MM.1S (cell line): Measurements from ENCODE around the gene SUGP1.

Experiments
- DNase-seq: peaks from one replicate; pipeline ENCODE4 v3.0.0-alpha.2; 2015
- H2AFZ ChIP-seq: fragments of 300-600 bp; sonication (generic); 2 replicates; pipeline ENCODE4 v1.6.0; 2016; ENCODE audit warnings: antibody characterized with exemption, low read length
- H3F3A ChIP-seq: fragments of 300-600 bp; sonication (generic); 2 replicates; pipeline ENCODE4 v1.6.1; 2016; ENCODE audit warnings: mild to moderate bottlenecking, antibody characterized with exemption, low read length, moderate library complexity, mixed read lengths; ENCODE audit not compliant: insufficient read depth
- H3K27ac ChIP-seq: fragments of 300-600 bp; sonication (generic); 2 replicates; pipeline ENCODE4 v1.5.1; 2016; ENCODE audit warnings: mild to moderate bottlenecking, low read length
- H3K27me3 ChIP-seq: fragments of 300-600 bp; sonication (generic); replicated peaks from 2 replicates; pipeline ENCODE4 v1.6.0; 2016; ENCODE audit warnings: low read length; ENCODE audit not compliant: insufficient read depth
- H3K36me3 ChIP-seq: fragments of 300-600 bp; sonication (generic); replicated peaks from 2 replicates; pipeline ENCODE4 v1.6.1; 2016; ENCODE audit warnings: mild to moderate bottlenecking, low read length, mixed read lengths; ENCODE audit not compliant: insufficient read depth
- H3K4me1 ChIP-seq: fragments of 300-600 bp; sonication (generic); 2 replicates; pipeline ENCODE4 v1.6.1; 2016; ENCODE audit warnings: low read length, mixed read lengths
- H3K4me2 ChIP-seq: fragments of 300-600 bp; sonication (generic); 2 replicates; pipeline ENCODE4 v1.6.0; 2016; ENCODE audit warnings: low read depth, low read length
- H3K4me3 ChIP-seq: fragments of 300-600 bp; sonication (generic); 2 replicates; pipeline ENCODE4 v1.5.1; 2016; ENCODE audit warnings: low read length, mixed read lengths
- H3K79me2 ChIP-seq: fragments of 300-600 bp; sonication (generic); 2 replicates; pipeline ENCODE4 v1.6.1; 2016; ENCODE audit warnings: mixed run types, low read length, mixed read lengths
- H3K9ac ChIP-seq: fragments of 300-600 bp; sonication (generic); 2 replicates; pipeline ENCODE4 v1.6.1; 2016; ENCODE audit warnings: low read length, mixed read lengths
- H3K9me2 ChIP-seq: fragments of 300-600 bp; sonication (generic); replicated peaks from 2 replicates; pipeline ENCODE4 v1.6.1; 2016; ENCODE audit warnings: mild to moderate bottlenecking, low read length, mixed read lengths; ENCODE audit not compliant: insufficient read depth
- H3K9me3 ChIP-seq: fragments of 300-600 bp; sonication (generic); replicated peaks from 2 replicates; pipeline ENCODE4 v1.6.1; 2016; ENCODE audit warnings: mild to moderate bottlenecking, low read length, mixed read lengths; ENCODE audit not compliant: insufficient read depth
- H4K20me1 ChIP-seq: fragments of 300-600 bp; sonication (generic); 2 replicates; pipeline ENCODE4 v1.6.1; 2016; ENCODE audit warnings: mild to moderate bottlenecking, low read length, moderate library complexity, mixed read lengths; ENCODE audit not compliant: insufficient read depth
- EZH2 ChIP-seq: fragments of 300-600 bp; sonication (generic); optimal IDR thresholded peaks from 2 replicates; pipeline ENCODE3; 2017; ENCODE audit warnings: low read depth, mild to moderate bottlenecking, antibody characterized with exemption, low read length, mixed read lengths
- EZH2phosphoT487 ChIP-seq: fragments of 300-600 bp; sonication (generic); IDR thresholded peaks from 2 replicates; pipeline ENCODE4 v1.6.1; 2018; ENCODE audit warnings: antibody characterized with exemption, low read length
- TF ChIP-seq, protein P1 (sequence below): fragments of 300-600 bp; sonication (generic); IDR thresholded peaks from 2 replicates; pipeline ENCODE4 v1.5.1; 2016; ENCODE audit warnings: antibody characterized with exemption, low read length, mixed read lengths

The SUGP1 gene

GRCh38 chr19:19234220-19234816 is 86.0 kb downstream of the SUGP1 start:
- Histone ChIP-seq H3F3A (no peaks in the 10 kb centered on the region), H3K27ac (no peak overlapping the region), H3K9ac (no peak overlapping the region), H3K79me2 (no peaks in the 10 kb centered on the region), H3K4me2 (no peak overlapping the region), H3K4me3 (no peak overlapping the region), H2AFZ (no peak overlapping the region), H3K4me1 (no peaks in the 10 kb centered on the region), H3K36me3 (no peaks in the 10 kb centered on the region), H4K20me1 (no peaks in the 10 kb centered on the region), H3K9me2 (no peaks in the 10 kb centered on the region), H3K27me3 (peaks cover 62% of the 10 kb centered on the region), H3K9me3 (no peaks in the 10 kb centered on the region)
- TF ChIP-seq EZH2phosphoT487 (no peak), EZH2 (no peak)
- TF ChIP-seq, protein P1, sequence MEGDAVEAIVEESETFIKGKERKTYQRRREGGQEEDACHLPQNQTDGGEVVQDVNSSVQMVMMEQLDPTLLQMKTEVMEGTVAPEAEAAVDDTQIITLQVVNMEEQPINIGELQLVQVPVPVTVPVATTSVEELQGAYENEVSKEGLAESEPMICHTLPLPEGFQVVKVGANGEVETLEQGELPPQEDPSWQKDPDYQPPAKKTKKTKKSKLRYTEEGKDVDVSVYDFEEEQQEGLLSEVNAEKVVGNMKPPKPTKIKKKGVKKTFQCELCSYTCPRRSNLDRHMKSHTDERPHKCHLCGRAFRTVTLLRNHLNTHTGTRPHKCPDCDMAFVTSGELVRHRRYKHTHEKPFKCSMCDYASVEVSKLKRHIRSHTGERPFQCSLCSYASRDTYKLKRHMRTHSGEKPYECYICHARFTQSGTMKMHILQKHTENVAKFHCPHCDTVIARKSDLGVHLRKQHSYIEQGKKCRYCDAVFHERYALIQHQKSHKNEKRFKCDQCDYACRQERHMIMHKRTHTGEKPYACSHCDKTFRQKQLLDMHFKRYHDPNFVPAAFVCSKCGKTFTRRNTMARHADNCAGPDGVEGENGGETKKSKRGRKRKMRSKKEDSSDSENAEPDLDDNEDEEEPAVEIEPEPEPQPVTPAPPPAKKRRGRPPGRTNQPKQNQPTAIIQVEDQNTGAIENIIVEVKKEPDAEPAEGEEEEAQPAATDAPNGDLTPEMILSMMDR = no peak
- no peak for DNase-seq

GRCh38 chr19:19232261-19232721 is 88.0 kb downstream of the SUGP1 start:
- Histone ChIP-seq H3K27ac (no peak overlapping the region), H3K4me3 (no peak overlapping the region), H3K4me2 (no peak overlapping the region), H3K9ac (no peak overlapping the region), H3K79me2 (no peaks in the 10 kb centered on the region), H4K20me1 (no peaks in the 10 kb centered on the region), H3K9me3 (no peaks in the 10 kb centered on the region), H3K9me2 (no peaks in the 10 kb centered on the region), H2AFZ (no peak overlapping the region), H3K36me3 (no peaks in the 10 kb centered on the region), H3K4me1 (no peaks in the 10 kb centered on the region), H3K27me3 (peaks cover 71% of the 10 kb centered on the region), H3F3A (no peaks in the 10 kb centered on the region)
- DNase-seq = no peak
- TF ChIP-seq EZH2phosphoT487 = no peak
- no peak for TF ChIP-seq EZH2
- TF ChIP-seq, protein P1 = no peak

DNA sequence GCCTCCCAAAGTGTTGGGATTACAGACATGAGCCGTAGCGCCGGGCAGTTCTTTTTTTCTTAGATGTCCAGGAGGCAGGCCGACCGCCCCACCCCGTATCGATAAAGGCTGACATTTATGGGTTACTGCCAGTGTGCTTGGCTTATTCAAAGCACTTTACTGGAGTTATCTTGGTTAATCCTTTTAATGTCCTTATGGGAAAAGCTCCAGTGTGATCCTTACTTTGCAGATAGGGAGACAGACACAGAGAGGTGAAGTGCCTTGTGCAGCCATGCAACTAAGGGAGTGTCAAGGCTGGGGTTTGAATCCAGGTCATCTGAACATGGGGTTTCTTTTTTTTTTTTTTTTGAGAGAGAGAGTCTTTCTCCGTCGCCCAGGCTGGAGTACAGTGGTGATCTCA is 89.3 kb downstream of the SUGP1 start:
- H3K27me3 ChIP-seq = peaks cover 84% of the 10 kb centered on the region
- no peak for DNase-seq
- TF ChIP-seq, protein P1 = no peak
- TF ChIP-seq EZH2phosphoT487 = no peak
- TF ChIP-seq EZH2 = no peak
- no peaks in the 10 kb centered on the region for H3K36me3 ChIP-seq
- H3K27ac ChIP-seq = no peak overlapping the region
- no peak overlapping the region for H3K4me2 ChIP-seq
- H3K9me3 ChIP-seq = no peaks in the 10 kb centered on the region
- no peaks in the 10 kb centered on the region for H3F3A ChIP-seq
- H4K20me1 ChIP-seq = no peaks in the 10 kb centered on the region
- H3K9ac ChIP-seq = no peak overlapping the region
- no peaks in the 10 kb centered on the region for H3K9me2 ChIP-seq
- H3K79me2 ChIP-seq = no peaks in the 10 kb centered on the region
- no peak overlapping the region for H3K4me3 ChIP-seq
- H2AFZ ChIP-seq = no peak overlapping the region
- H3K4me1 ChIP-seq = no peaks in the 10 kb centered on the region
